Tibial nerve (tissue), 4 donors: ENCODE data around the gene RPAP3.

ENCODE experiments used
- CTCF ChIP-seq, 5 experiments: fragments of 200-600 bp in 3 of 5; fragments of 450-650 bp in 2 of 5; sonication (generic) in 3 of 5; IDR thresholded peaks; one replicate each; pipeline ENCODE4 v1.5.1; 2016 to 2019; ENCODE audit warnings: antibody characterized with exemption in 5 of 5, mild to moderate bottlenecking in 3 of 5, moderate library complexity in 2 of 5
- EP300 ChIP-seq, 2 donors: sonication (generic); formaldehyde crosslinking; IDR thresholded peaks; one replicate each; pipeline ENCODE4 v1.6.1; 2017; ENCODE audit warnings: antibody characterized with exemption in 2 of 2, mild to moderate bottlenecking in 1 of 2
- POLR2A ChIP-seq, 2 donors: fragments of 450-650 bp; IDR thresholded peaks; one replicate each; pipeline ENCODE4 v1.6.1; 2017; ENCODE audit warnings: antibody characterized with exemption in 2 of 2, mild to moderate bottlenecking in 2 of 2, moderate library complexity in 2 of 2

- TF ChIP-seq CTCF (IDR thresholded peaks at IDR 0.05) (no peak), POLR2A (IDR thresholded peaks at IDR 0.05) (no peak), EP300 (IDR thresholded peaks at IDR 0.05) (no peak)
These were observed 40.2 kb upstream of the RPAP3 start for GRCh38 chr12:47746073-47746472.
